Activated CD4-positive, alpha-beta memory T cell treated with anti-CD3 and anti-CD28 coated beads for 36 hours (primary cell): ENCODE results near the gene GALNT14. TPM values are rescaled to one million over a fixed set of nuclear protein-coding genes. Genes with fewer than 3 reads are reported as not detected.

Experiments
- CTCF ChIA-PET: fragments of 350-600 bp; sonication (Branson Sonifier 250); formaldehyde crosslinking; loops from one replicate; lab custom pipeline; 2021; ENCODE audit warnings: antibody characterized with exemption, inconsistent platforms; lab: Charles Lee
- POLR2A ChIA-PET: fragments of 350-600 bp; sonication (Branson Sonifier 250); formaldehyde crosslinking; loops from one replicate; lab custom pipeline; 2021; ENCODE audit warnings: antibody characterized with exemption; lab: Charles Lee
- DNase-seq: peaks from one replicate; pipeline ENCODE4 v3.0.0-alpha.2; 2020
- H3K27ac Mint-ChIP-seq: one replicate; pipeline ENCODE4 v1.8.0; 2021; ENCODE audit warnings: mixed read lengths
- H3K27me3 Mint-ChIP-seq: one replicate; pipeline ENCODE4 v1.8.0; 2021; ENCODE audit warnings: mixed read lengths
- H3K36me3 Mint-ChIP-seq: one replicate; pipeline ENCODE4 v1.8.0; 2021; ENCODE audit warnings: mixed read lengths
- H3K4me1 Mint-ChIP-seq: one replicate; pipeline ENCODE4 v1.8.0; 2021; ENCODE audit warnings: low read depth, mixed read lengths
- H3K4me3 Mint-ChIP-seq: one replicate; pipeline ENCODE4 v1.8.0; 2021; ENCODE audit warnings: mild to moderate bottlenecking, mixed read lengths
- H3K9me3 Mint-ChIP-seq: one replicate; pipeline ENCODE4 v1.8.0; 2021; ENCODE audit warnings: mixed read lengths
- intact Hi-C: fragments of 100-400 bp; cut with micrococcal nuclease; formaldehyde crosslinking; loops from one replicate; pipeline ENCODE4 v1.15.1; 2023
- total RNA-seq, 2 experiments: library from RNA; stranded (reverse); gene quantifications; one replicate each; pipeline ENCODE4 v1.2.3, GENCODE V29; 2021

Gene GALNT14
- total RNA-seq, 2 experiments from 2014 or later = 0.43 to 0.44 TPM

DNA sequence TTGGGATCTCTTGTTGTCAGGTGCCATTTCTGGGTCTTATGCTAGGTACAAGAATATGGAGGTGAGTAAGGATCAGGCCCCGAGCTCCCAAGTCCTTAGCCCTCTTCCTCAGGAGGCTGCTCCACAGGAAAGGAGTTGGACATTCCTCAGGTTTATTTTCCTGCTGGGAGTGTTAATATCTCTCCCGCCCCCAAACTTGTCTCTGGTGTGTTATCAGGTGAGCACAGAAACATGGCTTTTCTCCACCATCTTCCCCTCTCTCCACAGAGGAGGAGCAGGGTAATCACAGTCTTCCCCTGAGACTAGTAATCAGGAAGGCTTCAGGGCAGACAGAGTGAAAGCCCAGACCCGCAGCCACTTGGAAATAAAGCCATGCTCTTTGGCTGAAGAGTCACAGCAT is 257.7 kb downstream of the GALNT14 start:
- Mint-ChIP-seq H3K9me3 (no peaks in the 10 kb centered on the region), H3K36me3 (no peaks in the 10 kb centered on the region), H3K27ac (no peak overlapping the region), H3K27me3 (peaks cover 16% of the 10 kb centered on the region), H3K4me3 (no peak overlapping the region), H3K4me1 (no peaks in the 10 kb centered on the region)
- ChIA-PET POLR2A (no interaction called here), CTCF (no interaction called here)
- no peak for DNase-seq
- intact Hi-C loops = no loop called here

DNA sequence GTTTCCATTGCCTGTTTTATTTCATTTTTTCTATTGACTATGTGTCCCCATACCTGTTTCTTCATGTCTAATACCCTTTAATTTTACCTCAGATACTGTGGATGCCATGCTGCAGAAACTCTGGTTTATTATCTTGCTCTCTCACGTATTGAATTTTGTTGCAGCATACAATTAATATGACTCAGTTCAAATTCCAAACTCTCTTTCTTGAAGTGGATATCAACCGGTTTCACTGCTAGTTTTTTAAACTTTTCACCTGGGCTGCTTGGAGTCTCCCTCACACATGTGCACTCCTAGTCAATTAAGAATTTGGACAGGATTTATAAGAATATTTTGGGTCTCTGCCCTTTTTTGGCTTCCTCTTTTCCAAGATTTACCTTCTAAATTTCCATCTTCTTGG is 260.4 kb downstream of the GALNT14 start:
- Mint-ChIP-seq H3K36me3 (no peaks in the 10 kb centered on the region), H3K9me3 (peaks cover 8% of the 10 kb centered on the region), H3K4me3 (no peak overlapping the region), H3K4me1 (no peaks in the 10 kb centered on the region), H3K27me3 (peaks cover 24% of the 10 kb centered on the region), H3K27ac (no peak overlapping the region)
- intact Hi-C loops = no loop called here
- CTCF ChIA-PET = interaction anchor here (1.7 kb wide), 1 partner anchor 15 kb away, joined by 4 read pairs; no protein-coding TSS in a partner anchor
- POLR2A ChIA-PET = no interaction called here
- no peak for DNase-seq

DNA sequence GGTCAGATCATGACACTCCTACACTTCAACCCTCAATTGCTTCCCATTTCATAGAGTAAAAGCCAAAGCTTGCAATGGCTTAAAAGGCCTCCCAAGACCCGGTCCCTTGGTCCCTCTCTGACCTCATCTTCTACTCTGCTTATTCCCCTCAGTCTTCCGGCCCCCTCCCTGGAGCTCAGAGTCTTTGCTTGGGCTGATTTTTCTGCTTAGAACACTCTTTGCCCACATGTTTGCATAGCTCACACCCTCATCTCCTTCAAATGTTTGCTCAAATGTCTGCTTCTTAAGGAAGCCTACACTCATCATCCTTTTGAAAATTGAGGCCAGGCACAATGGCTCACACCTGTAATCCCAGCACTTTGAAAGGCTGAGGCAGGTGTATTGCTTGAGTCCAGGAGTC is 265.4 kb downstream of the GALNT14 start:
- intact Hi-C loops = no loop called here
- CTCF ChIA-PET = interaction anchor here (1.1 kb wide), 1 partner anchor 161 kb away, joined by 5 read pairs; no protein-coding TSS in a partner anchor
- DNase-seq = no peak
- Mint-ChIP-seq H3K27me3 (peaks cover 19% of the 10 kb centered on the region), H3K9me3 (peaks cover 8% of the 10 kb centered on the region), H3K36me3 (no peaks in the 10 kb centered on the region), H3K4me3 (no peak overlapping the region), H3K27ac (no peak overlapping the region), H3K4me1 (no peaks in the 10 kb centered on the region)
- POLR2A ChIA-PET = no interaction called here

DNA sequence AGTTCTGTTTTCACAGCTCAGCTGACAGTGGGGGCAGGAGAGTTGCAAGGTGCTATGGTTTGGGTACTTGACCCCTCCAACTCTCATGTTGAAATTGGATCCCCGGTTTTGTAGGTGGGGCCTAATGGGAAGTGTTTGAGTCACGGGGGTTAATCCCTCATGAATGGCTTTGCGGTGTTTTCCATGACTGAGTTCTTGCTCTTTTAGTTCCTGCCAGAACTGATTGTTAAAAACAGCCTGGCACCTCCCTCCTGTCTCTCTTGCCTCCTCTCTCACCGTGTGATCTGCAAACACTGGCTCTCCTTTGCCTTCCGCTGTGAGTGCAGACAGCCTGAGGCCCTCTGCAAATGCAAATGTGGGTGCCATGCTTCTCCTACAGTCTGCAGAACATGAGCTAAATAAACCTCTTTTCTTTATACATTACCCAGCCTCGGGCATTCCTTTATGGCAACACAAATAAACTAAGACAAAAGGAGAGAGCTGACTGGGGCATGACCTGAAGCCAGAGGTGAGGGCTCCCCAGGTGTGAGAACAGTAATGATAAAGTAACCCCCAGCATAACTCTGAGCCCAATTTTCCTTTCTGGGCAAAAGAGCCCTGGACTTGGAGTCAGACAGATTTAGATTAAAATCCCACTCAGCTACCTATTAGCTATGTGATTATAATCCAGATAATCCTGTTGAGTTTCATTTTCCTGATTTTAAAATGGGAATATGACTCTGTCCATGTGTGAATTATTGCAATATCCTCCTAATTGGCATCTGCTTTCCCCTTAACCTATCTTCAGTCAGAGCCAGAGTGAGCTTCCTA is 266.1 kb downstream of the GALNT14 start:
- intact Hi-C loops = no loop called here
- H3K36me3 Mint-ChIP-seq = no peaks in the 10 kb centered on the region
- DNase-seq = no peak
- no peak overlapping the region for H3K4me3 Mint-ChIP-seq
- H3K27me3 Mint-ChIP-seq = peaks cover 16% of the 10 kb centered on the region
- POLR2A ChIA-PET = no interaction called here
- H3K4me1 Mint-ChIP-seq = no peaks in the 10 kb centered on the region
- no peak overlapping the region for H3K27ac Mint-ChIP-seq
- peaks cover 8% of the 10 kb centered on the region for H3K9me3 Mint-ChIP-seq
- CTCF ChIA-PET = interaction anchor here (1.1 kb wide), 1 partner anchor 161 kb away, joined by 5 read pairs; no protein-coding TSS in a partner anchor

DNA sequence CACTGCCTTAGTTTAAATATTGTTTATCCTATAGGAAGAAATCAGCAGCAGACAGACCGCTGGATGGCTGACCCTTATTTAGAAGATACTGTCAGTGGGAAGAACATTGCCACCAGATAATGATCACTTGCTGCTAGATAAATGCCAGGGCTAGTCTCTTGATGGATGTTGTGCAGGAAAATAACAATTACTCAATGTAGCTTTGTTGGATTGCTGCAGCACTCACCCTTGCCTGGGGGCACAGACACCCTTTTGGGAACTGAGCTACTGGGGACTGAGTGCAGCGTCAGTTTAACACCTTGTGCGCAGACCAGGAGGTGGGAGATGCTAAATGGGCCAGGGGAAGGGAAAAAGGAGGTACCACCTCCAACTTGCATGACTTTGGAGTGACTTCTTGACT is 266.8 kb downstream of the GALNT14 start:
- H3K27me3 Mint-ChIP-seq = peaks cover 17% of the 10 kb centered on the region
- ChIA-PET CTCF (no interaction called here), POLR2A (no interaction called here)
- no peaks in the 10 kb centered on the region for H3K36me3 Mint-ChIP-seq
- no peak overlapping the region for H3K27ac Mint-ChIP-seq
- DNase-seq = no peak
- H3K9me3 Mint-ChIP-seq = peaks cover 8% of the 10 kb centered on the region
- intact Hi-C loops = no loop called here
- H3K4me3 Mint-ChIP-seq = no peak overlapping the region
- H3K4me1 Mint-ChIP-seq = peaks cover 2% of the 10 kb centered on the region

DNA sequence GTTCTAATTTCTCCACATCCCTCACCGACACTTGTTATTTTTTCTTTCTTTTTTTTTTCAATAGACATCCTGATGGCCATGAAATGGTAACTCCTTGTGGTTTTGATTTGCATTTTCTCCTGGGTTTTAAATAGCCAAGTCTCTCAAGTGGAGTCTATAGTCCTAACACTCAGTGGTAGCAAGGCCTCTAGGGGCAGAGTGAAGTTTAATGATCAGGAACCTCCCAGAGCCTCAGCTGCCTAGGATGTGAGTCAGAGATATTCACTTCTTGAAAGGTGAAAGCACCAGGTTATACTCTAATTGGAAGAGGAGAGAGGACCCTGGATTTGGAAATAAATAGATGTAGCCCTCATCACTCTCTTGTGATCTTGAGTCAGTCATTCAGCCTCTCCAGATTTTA is 268.3 kb downstream of the GALNT14 start:
- Mint-ChIP-seq H3K27me3 (peaks cover 15% of the 10 kb centered on the region), H3K27ac (no peak overlapping the region), H3K36me3 (no peaks in the 10 kb centered on the region), H3K4me1 (peaks cover 8% of the 10 kb centered on the region), H3K4me3 (no peak overlapping the region), H3K9me3 (peaks cover 6% of the 10 kb centered on the region)
- intact Hi-C loops = loop anchor here (10.0 kb wide), 1 partner anchor 665 kb away; no protein-coding TSS in a partner anchor
- no peak for DNase-seq
- CTCF ChIA-PET = no interaction called here
- POLR2A ChIA-PET = no interaction called here

DNA sequence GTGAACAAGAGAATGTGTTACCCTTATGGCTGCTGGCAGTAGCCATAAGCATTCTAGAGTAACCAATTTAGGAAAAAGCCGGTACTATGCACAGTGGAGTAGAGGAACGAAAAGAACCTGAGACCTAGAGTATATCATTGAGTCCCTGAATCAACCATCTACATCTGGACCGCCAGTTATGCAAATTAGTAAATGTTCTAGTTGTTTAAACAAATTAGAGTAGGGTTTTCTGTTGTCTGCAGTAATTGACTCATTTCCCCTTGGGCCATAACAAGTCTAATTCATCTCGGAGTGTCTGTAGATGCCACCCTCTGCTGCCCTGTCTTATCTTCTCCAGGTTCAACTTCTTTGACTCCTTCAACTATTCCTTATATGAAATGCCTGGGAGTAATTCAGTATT is 270.9 kb downstream of the GALNT14 start:
- H3K4me1 Mint-ChIP-seq = peaks cover 8% of the 10 kb centered on the region
- no peaks in the 10 kb centered on the region for H3K36me3 Mint-ChIP-seq
- POLR2A ChIA-PET = no interaction called here
- CTCF ChIA-PET = interaction anchor here (8.0 kb wide), 1 partner anchor 154 kb away, joined by 83 read pairs; no protein-coding TSS in a partner anchor
- no peak for DNase-seq
- intact Hi-C loops = loop anchor here (10.0 kb wide), 1 partner anchor 663 kb away; no protein-coding TSS in a partner anchor
- no peak overlapping the region for H3K27ac Mint-ChIP-seq
- peaks cover 8% of the 10 kb centered on the region for H3K27me3 Mint-ChIP-seq
- no peaks in the 10 kb centered on the region for H3K9me3 Mint-ChIP-seq
- H3K4me3 Mint-ChIP-seq = no peak overlapping the region

DNA sequence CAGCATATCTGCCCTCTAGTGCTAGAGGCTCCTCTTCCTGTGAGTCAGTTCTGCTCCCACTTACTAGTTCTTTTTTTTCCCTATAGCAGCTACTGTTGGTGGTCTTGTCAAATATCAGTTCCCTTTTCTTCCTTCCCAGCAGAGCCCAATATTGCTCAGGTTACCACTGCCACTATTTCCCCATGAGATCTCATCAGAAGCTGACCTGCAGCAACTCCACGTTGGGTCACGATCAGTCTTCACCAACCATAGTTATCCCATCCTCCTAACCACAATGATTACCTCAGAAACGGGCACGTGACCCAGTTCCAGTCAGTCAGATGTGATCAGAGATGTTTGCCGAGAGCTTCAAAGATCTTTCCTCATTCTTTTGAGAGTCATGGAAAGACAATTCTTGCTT is 271.3 kb downstream of the GALNT14 start:
- Mint-ChIP-seq H3K4me1 (peaks cover 8% of the 10 kb centered on the region), H3K27me3 (peaks cover 8% of the 10 kb centered on the region), H3K9me3 (no peaks in the 10 kb centered on the region), H3K4me3 (no peak overlapping the region), H3K36me3 (no peaks in the 10 kb centered on the region), H3K27ac (no peak overlapping the region)
- intact Hi-C loops = loop anchor here (10.0 kb wide), 1 partner anchor 662 kb away; no protein-coding TSS in a partner anchor
- DNase-seq = no peak
- ChIA-PET CTCF (interaction anchor here (8.0 kb wide), 1 partner anchor 154 kb away, joined by 83 read pairs; no protein-coding TSS in a partner anchor), POLR2A (no interaction called here)

DNA sequence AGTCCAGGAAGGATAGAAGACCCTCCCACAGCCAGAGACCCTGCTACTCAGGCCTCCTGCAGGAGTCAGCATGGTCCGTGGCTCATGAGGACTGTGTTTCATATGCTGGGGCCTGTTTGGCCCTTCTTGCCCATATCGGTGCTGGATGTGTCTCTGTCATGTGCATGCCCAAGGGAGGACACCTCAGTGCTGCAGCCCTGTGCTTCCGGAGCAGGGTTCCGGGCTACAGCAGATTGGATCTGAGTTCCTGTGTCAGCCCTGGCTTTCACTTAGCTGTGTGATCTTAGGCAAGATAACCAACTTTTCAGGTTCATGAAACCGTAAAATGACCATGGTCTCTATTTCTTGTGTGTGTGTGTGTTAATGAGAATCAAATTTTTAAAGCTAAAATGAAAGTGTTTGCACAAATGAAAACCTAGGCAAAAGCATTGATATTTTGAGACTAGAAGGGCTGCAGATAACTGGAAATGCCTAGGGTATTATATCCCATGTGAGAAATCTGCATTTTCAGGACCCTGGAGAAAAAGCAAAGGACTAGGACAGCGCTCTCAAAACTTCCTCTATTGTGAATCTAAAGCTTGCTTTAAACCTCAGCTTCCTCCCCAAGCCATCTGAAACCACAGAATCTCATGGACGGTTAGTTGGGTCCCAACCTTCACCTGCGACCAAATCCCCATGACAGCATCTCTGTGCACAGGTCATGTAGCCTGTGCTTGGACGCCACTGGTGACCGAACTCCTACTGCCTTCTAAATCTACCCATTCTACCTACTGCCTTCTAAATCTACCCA is 272.2 kb downstream of the GALNT14 start:
- Mint-ChIP-seq H3K4me3 (no peak overlapping the region), H3K27ac (no peak overlapping the region), H3K9me3 (no peaks in the 10 kb centered on the region), H3K36me3 (no peaks in the 10 kb centered on the region), H3K27me3 (peaks cover 5% of the 10 kb centered on the region), H3K4me1 (peaks cover 8% of the 10 kb centered on the region)
- CTCF ChIA-PET = interaction anchor here (0.6 to 8.0 kb wide), 2 partner anchors 153 to 304 kb away, joined by 3 to 83 read pairs; no protein-coding TSS in a partner anchor
- intact Hi-C loops = loop anchor here (10.0 kb wide), 1 partner anchor 661 kb away; no protein-coding TSS in a partner anchor
- POLR2A ChIA-PET = no interaction called here
- no peak for DNase-seq

DNA sequence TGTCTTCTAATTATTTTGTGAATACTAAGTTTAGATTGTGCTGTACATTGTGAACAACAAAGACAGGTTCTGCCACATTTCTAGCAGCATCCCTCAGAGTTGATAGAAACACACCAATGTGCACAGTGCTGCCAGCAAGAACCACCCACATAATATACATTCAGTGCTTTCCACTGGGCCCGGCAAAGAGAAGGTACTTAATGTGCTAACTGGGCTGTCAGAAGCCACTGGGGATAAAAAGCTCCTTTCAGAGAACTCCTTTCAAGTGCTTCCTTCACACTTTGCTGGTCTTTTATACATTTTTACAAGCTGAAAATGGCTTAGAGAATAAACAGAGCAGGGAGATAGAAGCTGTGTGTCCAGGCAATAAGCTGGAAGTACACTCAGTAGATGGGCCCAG is 273.0 kb downstream of the GALNT14 start:
- Mint-ChIP-seq H3K4me3 (no peak overlapping the region), H3K27ac (no peak overlapping the region)
- CTCF ChIA-PET = interaction anchor here (4.1 to 8.0 kb wide), 2 partner anchors 152 to 468 kb away, joined by 27 to 83 read pairs; no protein-coding TSS in a partner anchor

DNA sequence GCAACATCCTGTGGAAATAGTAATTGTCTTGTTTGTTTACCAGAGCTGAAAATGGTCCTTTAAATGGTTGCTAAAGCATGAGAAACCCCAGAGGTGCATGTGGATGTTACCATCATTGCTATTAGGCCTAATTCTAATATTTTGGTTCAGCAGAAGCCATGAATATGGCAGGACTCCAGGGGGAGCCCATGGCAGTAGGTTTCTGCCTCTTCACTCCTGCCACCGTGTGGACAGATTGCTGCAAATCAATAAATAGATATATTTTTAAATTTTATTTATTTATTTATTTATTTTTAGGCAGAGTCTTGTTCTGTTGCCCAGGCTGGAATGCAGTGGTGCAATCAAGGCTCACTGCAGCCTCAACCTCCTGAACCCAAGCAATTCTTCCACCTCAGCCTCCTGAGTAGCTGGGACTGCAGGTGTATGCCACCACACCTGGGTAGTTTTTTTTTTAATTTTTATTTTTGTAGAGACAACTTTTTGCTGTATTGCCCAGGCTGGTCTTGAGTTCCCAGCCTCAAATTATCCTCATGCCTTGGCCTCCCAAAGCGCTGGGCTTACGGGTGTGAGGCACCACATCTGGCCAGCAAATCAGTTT is 276.1 kb downstream of the GALNT14 start:
- DNase-seq = peak; percentile 45
- Mint-ChIP-seq H3K27me3 (peaks cover 3% of the 10 kb centered on the region), H3K9me3 (no peaks in the 10 kb centered on the region), H3K27ac (no peak overlapping the region), H3K4me3 (no peak overlapping the region), H3K36me3 (no peaks in the 10 kb centered on the region), H3K4me1 (peaks cover 8% of the 10 kb centered on the region)
- intact Hi-C loops = loop anchor here (2.0 to 10.0 kb wide), 4 partner anchors 147 to 657 kb away; no protein-coding TSS in a partner anchor
- POLR2A ChIA-PET = no interaction called here
- CTCF ChIA-PET = interaction anchor here (0.6 to 8.0 kb wide), 11 partner anchors 17 to 697 kb away, joined by 3 to 83 read pairs (median 4); no protein-coding TSS in a partner anchor

More for the DNA sequence above, 273.0 kb downstream of the GALNT14 start:
- intact Hi-C loops = loop anchor here (10.0 kb wide), 1 partner anchor 660 kb away; no protein-coding TSS in a partner anchor
- POLR2A ChIA-PET = no interaction called here
- Mint-ChIP-seq H3K27me3 (peaks cover 5% of the 10 kb centered on the region), H3K9me3 (no peaks in the 10 kb centered on the region), H3K36me3 (no peaks in the 10 kb centered on the region), H3K4me1 (peaks cover 8% of the 10 kb centered on the region)
- DNase-seq = no peak
